AG10803 (cell line): ENCODE data around the gene HOOK2.
"Not testable (repeated sequence)": the region's sequence is repeated elsewhere in the genome, so short reads cannot be mapped to it uniquely, and the experiment has no call there.

ENCODE experiments used
- DNase-seq: peaks from one replicate; pipeline ENCODE4 v3.0.0; 2010; ENCODE audit warnings: low read depth
- H3K4me3 ChIP-seq: 2 replicates; pipeline ENCODE4 v1.5.1; 2011; ENCODE audit warnings: mild to moderate bottlenecking, low read length, control low read depth
- CTCF ChIP-seq: conservative IDR thresholded peaks from 2 replicates; pipeline ENCODE4 v1.5.1; 2011; ENCODE audit warnings: mild to moderate bottlenecking, low read length, control low read depth, inconsistent platforms

Gene HOOK2

GRCh38 chr19:12720851-12721655 lies 54.3 kb downstream of the HOOK2 start:
- peak overlapping the region; percentile 86 for H3K4me3 ChIP-seq
- TF ChIP-seq CTCF = no peak
- peak; percentile 29 for DNase-seq

GRCh38 chr19:12720296-12720695 lies 55.1 kb downstream of the HOOK2 start:
- no peak for TF ChIP-seq CTCF
- no peak for DNase-seq
- H3K4me3 ChIP-seq = peak overlapping the region; percentile 86

- TF ChIP-seq CTCF = no peak
- no peak overlapping the region for H3K4me3 ChIP-seq
- no peak for DNase-seq
These were observed 59.4 kb downstream of the HOOK2 start for GRCh38 chr19:12715929-12716328.

GRCh38 chr19:12715102-12715501 lies 60.2 kb downstream of the HOOK2 start:
- H3K4me3 ChIP-seq = no peak overlapping the region
- DNase-seq = no peak
- TF ChIP-seq CTCF = no peak

GRCh38 chr19:12713304-12713703 lies 62.0 kb downstream of the HOOK2 start:
- DNase-seq, H3K4me3 ChIP-seq: not testable (repeated sequence)
